Measurements from ENCODE around the gene XRCC1. TPM values are rescaled to one million over a fixed set of nuclear protein-coding genes. Genes with fewer than 3 reads are reported as not detected.

XRCC1 gene
- total and polyA plus RNA-seq, 9 of the 15 experiments (the other 6 are each of a cell fraction or from before 2014, with no cell fraction given) = 1.5 to 36.9 (median 24.9) TPM

DNA sequence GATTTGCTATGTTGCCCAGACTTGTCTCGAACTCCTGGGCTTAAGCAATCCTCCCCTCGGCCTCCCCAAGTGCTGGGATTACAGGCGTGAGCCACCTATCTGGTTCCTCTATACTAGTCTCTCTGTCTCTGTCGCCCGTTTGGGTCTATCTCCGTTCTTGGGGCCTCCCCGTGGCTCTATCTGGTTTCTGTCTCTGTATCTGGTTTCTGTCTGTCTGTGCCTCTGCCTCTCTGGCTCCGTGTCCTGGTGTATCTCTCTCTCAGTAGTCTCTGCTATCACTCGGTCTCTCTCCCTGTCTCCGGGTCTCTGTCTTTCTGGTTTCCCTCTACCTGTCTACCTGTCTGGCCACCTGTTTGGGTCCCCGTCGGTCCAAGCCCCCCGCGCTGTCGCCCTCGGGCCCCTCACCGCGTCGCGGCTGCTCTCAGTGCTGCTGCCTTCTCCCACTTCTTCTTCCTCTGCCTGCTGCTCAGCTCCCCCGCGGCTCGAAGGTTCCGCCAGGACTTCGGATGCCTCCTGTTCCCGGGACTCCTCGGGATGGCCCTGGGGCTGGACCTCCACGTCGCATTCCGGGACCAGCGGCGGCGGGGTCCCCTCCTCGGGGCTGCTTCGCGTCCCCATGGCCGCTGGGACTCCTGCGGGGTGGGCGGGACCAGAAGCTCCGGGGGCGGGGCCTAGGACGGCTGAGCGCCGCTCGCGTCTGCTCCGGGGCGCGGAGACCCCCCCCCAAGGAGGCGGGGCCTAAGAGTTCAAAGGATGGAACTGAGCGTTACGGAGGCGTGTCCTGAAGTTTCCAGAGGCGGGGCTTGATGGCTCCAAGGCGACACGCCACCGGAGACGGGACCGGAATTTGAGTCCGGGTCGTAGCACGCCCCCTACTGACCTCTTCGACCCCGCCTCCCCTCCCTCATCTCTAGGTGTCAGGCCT lies 71.6 kb downstream of the XRCC1 start (continued):
- TF ChIP-seq RERE (CRISPR knock-in tag; IDR thresholded peaks at IDR 0.05; ENCODE audit: borderline replicate concordance) (0 out of 2 replicates have a peak, but pooled peaks have one; percentile 50), SP2 (IDR thresholded peaks at IDR 0.05; ENCODE audit: extremely low read depth, low read depth, low read length, poor library complexity, severe bottlenecking) (no peak), NR2C2 (CRISPR knock-in tag; IDR thresholded peaks at IDR 0.05) (no peak), NR2C2 (tag; IDR thresholded peaks at IDR 0.05) (peak; percentile 94), ETS2 (tag; IDR thresholded peaks at IDR 0.05; ENCODE audit: borderline replicate concordance, poor library complexity, severe bottlenecking) (no peak), NCOA6 (IDR thresholded peaks at IDR 0.05) (peak; percentile 40; the same call in 1 of the 2 replicates), JUND (IDR thresholded peaks at IDR 0.05; ENCODE audit: borderline replicate concordance, low read depth, low read length) (peak; percentile 13; the same call in 1 of the 2 replicates), JUND (tag; IDR thresholded peaks at IDR 0.05; ENCODE audit: borderline replicate concordance, low read depth, low read length) (no peak), MTF1 (CRISPR knock-in tag; IDR thresholded peaks at IDR 0.05; ENCODE audit: borderline replicate concordance) (no peak), LARP7 (IDR thresholded peaks at IDR 0.05) (peak; percentile 93; the same call in 1 of the 2 replicates), SUPT5H (IDR thresholded peaks at IDR 0.05) (peak; percentile 68; the same call in 1 of the 2 replicates), RBM22 (IDR thresholded peaks at IDR 0.05; ENCODE audit: low read depth, low read length, poor library complexity, severe bottlenecking) (no peak), SMC3 (conservative IDR thresholded peaks at IDR 0.05; ENCODE audit: insufficient read depth, low read depth, low read length) (no peak), ZNF431 (CRISPR knock-in tag; IDR thresholded peaks at IDR 0.05) (no peak)
- TF ChIP-seq, protein P1, sequence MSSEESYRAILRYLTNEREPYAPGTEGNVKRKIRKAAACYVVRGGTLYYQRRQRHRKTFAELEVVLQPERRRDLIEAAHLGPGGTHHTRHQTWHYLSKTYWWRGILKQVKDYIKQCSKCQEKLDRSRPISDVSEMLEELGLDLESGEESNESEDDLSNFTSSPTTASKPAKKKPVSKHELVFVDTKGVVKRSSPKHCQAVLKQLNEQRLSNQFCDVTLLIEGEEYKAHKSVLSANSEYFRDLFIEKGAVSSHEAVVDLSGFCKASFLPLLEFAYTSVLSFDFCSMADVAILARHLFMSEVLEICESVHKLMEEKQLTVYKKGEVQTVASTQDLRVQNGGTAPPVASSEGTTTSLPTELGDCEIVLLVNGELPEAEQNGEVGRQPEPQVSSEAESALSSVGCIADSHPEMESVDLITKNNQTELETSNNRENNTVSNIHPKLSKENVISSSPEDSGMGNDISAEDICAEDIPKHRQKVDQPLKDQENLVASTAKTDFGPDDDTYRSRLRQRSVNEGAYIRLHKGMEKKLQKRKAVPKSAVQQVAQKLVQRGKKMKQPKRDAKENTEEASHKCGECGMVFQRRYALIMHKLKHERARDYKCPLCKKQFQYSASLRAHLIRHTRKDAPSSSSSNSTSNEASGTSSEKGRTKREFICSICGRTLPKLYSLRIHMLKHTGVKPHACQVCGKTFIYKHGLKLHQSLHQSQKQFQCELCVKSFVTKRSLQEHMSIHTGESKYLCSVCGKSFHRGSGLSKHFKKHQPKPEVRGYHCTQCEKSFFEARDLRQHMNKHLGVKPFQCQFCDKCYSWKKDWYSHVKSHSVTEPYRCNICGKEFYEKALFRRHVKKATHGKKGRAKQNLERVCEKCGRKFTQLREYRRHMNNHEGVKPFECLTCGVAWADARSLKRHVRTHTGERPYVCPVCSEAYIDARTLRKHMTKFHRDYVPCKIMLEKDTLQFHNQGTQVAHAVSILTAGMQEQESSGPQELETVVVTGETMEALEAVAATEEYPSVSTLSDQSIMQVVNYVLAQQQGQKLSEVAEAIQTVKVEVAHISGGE (CRISPR knock-in tag; IDR thresholded peaks at IDR 0.05) = peak in 1 of 3 experiments; percentile 54; a peak in 2 of 6 replicates
